Measurements from ENCODE around the gene CD9.
"Not testable (repeated sequence)": the region's sequence is repeated elsewhere in the genome, so short reads cannot be mapped to it uniquely, and the experiment has no call there.

CD9 gene, protein sequence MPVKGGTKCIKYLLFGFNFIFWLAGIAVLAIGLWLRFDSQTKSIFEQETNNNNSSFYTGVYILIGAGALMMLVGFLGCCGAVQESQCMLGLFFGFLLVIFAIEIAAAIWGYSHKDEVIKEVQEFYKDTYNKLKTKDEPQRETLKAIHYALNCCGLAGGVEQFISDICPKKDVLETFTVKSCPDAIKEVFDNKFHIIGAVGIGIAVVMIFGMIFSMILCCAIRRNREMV

DNA sequence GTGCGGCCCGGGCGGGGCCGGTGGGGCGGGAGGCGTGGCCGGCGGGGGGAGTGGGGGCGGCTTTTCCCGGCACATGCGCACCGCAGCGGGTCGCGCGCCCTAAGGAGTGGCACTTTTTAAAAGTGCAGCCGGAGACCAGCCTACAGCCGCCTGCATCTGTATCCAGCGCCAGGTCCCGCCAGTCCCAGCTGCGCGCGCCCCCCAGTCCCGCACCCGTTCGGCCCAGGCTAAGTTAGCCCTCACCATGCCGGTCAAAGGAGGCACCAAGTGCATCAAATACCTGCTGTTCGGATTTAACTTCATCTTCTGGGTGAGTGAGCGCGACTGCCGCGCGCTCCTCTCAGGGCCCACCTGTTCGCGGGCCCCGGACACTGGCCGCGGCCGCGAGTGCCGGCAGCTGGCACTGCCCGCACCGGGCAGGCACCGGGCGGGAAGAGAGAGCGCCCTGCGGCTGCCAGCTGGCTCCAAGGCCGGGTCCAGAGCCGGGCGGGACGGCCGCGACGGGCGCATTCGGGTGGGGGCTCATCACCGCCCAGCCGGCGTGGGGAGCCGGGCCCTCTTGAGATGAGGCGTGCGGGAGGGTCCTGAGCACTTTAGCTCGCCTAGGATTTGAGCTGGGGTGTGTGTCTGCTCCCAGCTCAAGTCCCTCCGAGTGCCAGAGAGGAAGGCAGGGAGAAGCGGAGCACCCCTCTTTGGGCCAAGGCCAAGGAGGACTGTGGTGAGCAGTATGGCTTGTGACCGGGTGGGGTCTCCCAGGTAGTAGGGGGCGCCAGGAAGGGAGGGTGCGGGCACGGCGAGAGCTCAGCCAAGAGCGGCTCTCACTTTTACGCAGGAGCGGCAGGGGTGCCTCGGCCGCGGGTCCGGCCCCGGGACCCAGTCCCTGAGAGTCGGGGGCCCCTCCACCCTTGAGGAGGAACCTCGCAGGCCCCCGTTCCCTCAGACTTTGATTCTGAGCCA, at the start of gene CD9:
Gene CD9 (plus strand): TSS at position 145 of the 957 bp plus-strand sequence. CDS start 100 bp downstream, at position 245.
- Histone ChIP-seq H3K36me3 (ENCODE audit: control insufficient read depth in 1 of 2, insufficient read depth in 2 of 2, low read length in 2 of 2) (no peaks in the 10 kb centered on the region), H3K9ac (ENCODE audit: low read depth in 1 of 2, low read length in 2 of 2) (peak within 1 kb of the TSS; percentile 86 to 93), H3K27me3 (ENCODE audit: control insufficient read depth in 1 of 2, insufficient read depth in 2 of 2, low read length in 2 of 2) (no peaks in the 10 kb centered on the region), H3K4me1 (ENCODE audit: control insufficient read depth in 1 of 2, insufficient read depth in 2 of 2, low read length in 2 of 2) (peaks cover 65 to 75% of the 10 kb centered on the region in 2 donors), H3K4me3 (ENCODE audit: low read depth in 1 of 2, low read length in 2 of 2) (peak within 1 kb of the TSS; percentile 86 to 90), H3K27ac (ENCODE audit: low read depth, low read length) (peak within 1 kb of the TSS; percentile 86), H3K9me3 (ENCODE audit: control insufficient read depth in 1 of 2, low read length in 2 of 2) (no peaks in the 10 kb centered on the region)

DNA sequence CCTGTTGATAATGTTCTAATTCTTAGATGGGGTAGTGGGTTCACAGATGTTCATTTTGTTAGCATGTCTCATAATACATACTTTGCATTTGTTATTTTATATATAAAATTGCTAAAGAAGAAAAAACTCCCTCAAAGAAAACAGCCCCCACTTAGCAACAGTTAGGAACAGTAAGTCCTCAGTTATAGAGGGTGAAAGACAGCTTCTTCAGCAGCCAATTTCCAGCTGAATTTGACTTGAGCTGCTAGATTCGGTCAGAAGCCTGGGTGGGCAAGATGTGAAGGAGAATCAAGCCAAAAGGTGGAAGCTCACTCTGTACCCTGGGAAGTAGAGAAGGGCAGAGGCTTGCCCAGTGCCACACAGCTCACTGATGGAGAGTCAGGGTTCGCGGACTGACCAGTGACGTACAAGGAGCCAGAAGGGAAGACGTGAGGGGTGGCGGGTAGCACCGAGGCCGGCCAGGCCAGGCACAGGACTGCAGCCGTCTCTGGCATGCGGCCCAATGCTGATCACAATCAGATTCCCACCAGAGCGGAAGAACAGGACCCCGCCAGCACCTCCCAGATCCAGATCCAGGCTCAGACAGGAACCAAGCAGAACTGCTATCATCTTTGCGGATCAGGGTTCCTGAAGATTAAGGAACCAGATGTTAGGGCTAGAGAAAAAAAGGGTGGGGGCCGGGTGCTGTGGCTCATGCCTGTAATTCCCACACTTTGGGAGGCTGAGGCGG, 45.3 kb upstream of the CD9 start:
- Histone ChIP-seq H3K9me3 (ENCODE audit: control insufficient read depth in 1 of 2, low read length in 2 of 2) (no peaks in the 10 kb centered on the region), H3K4me3 (ENCODE audit: low read depth in 1 of 2, low read length in 2 of 2) (no peak overlapping the region), H3K27me3 (ENCODE audit: control insufficient read depth in 1 of 2, insufficient read depth in 2 of 2, low read length in 2 of 2) (no peaks in the 10 kb centered on the region), H3K36me3 (ENCODE audit: control insufficient read depth in 1 of 2, insufficient read depth in 2 of 2, low read length in 2 of 2) (no peaks in the 10 kb centered on the region), H3K9ac (ENCODE audit: low read depth in 1 of 2, low read length in 2 of 2) (no peak overlapping the region), H3K4me1 (ENCODE audit: control insufficient read depth in 1 of 2, insufficient read depth in 2 of 2, low read length in 2 of 2) (no peaks in the 10 kb centered on the region), H3K27ac (ENCODE audit: low read depth, low read length) (peak overlapping the region; percentile 36)

GRCh38 chr12:6157482-6157881, 42.7 kb upstream of the CD9 start:
- Histone ChIP-seq H3K9me3 (ENCODE audit: control insufficient read depth in 1 of 2, low read length in 2 of 2) (no peaks in the 10 kb centered on the region), H3K27ac (ENCODE audit: low read depth, low read length) (no peak overlapping the region), H3K4me3 (ENCODE audit: low read depth in 1 of 2, low read length in 2 of 2) (no peak overlapping the region), H3K27me3 (ENCODE audit: control insufficient read depth in 1 of 2, insufficient read depth in 2 of 2, low read length in 2 of 2) (no peaks in the 10 kb centered on the region), H3K36me3 (ENCODE audit: control insufficient read depth in 1 of 2, insufficient read depth in 2 of 2, low read length in 2 of 2) (no peaks in the 10 kb centered on the region), H3K4me1 (ENCODE audit: control insufficient read depth in 1 of 2, insufficient read depth in 2 of 2, low read length in 2 of 2) (peaks cover 0 to 6% of the 10 kb centered on the region in 2 donors), H3K9ac (ENCODE audit: low read depth in 1 of 2, low read length in 2 of 2) (no peak overlapping the region)

DNA sequence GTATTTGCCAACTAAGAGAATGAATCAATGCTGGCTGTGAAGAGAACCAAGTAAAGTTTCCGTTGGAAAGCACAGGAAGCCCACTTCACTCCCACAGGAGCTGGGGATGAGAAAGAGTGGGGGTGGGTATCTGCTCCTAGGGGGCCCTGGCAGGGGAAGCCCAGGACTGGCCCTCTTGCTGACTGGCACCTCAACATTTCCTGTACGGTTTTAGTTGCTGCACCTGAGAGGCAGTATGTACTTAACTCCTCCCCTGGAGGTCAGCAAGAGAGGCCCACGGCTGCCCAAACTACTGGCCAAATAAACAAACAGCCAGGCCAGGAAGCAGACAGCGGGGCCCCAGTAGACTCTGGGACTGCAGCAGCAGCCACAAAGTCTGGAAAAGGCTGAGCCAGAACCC, 41.9 kb upstream of the CD9 start:
- H3K27ac ChIP-seq (ENCODE audit: low read depth, low read length): no peak overlapping the region
- peaks cover 0 to 6% of the 10 kb centered on the region in 2 donors for H3K4me1 ChIP-seq (ENCODE audit: control insufficient read depth in 1 of 2, insufficient read depth in 2 of 2, low read length in 2 of 2)
- no peaks in the 10 kb centered on the region for H3K27me3 ChIP-seq (ENCODE audit: control insufficient read depth in 1 of 2, insufficient read depth in 2 of 2, low read length in 2 of 2)

GRCh38 chr12:6158749-6159148, 41.5 kb upstream of the CD9 start:
- Histone ChIP-seq H3K9ac (ENCODE audit: low read depth in 1 of 2, low read length in 2 of 2) (no peak overlapping the region), H3K27me3 (ENCODE audit: control insufficient read depth in 1 of 2, insufficient read depth in 2 of 2, low read length in 2 of 2) (no peaks in the 10 kb centered on the region), H3K4me3 (ENCODE audit: low read depth in 1 of 2, low read length in 2 of 2) (no peak overlapping the region), H3K27ac (ENCODE audit: low read depth, low read length) (no peak overlapping the region), H3K36me3 (ENCODE audit: control insufficient read depth in 1 of 2, insufficient read depth in 2 of 2, low read length in 2 of 2) (no peaks in the 10 kb centered on the region), H3K9me3 (ENCODE audit: control insufficient read depth in 1 of 2, low read length in 2 of 2) (no peaks in the 10 kb centered on the region), H3K4me1 (ENCODE audit: control insufficient read depth in 1 of 2, insufficient read depth in 2 of 2, low read length in 2 of 2) (peaks cover 0 to 6% of the 10 kb centered on the region in 2 donors)

More for the DNA sequence above, 41.9 kb upstream of the CD9 start:
- Histone ChIP-seq H3K36me3 (ENCODE audit: control insufficient read depth in 1 of 2, insufficient read depth in 2 of 2, low read length in 2 of 2) (no peaks in the 10 kb centered on the region), H3K9ac (ENCODE audit: low read depth in 1 of 2, low read length in 2 of 2) (no peak overlapping the region), H3K4me3 (ENCODE audit: low read depth in 1 of 2, low read length in 2 of 2) (no peak overlapping the region), H3K9me3 (ENCODE audit: control insufficient read depth in 1 of 2, low read length in 2 of 2) (no peaks in the 10 kb centered on the region)

- H3K4me3 ChIP-seq (ENCODE audit: low read depth in 1 of 2, low read length in 2 of 2); H3K4me1 ChIP-seq (ENCODE audit: control insufficient read depth in 1 of 2, insufficient read depth in 2 of 2, low read length in 2 of 2); H3K36me3 ChIP-seq (ENCODE audit: control insufficient read depth in 1 of 2, insufficient read depth in 2 of 2, low read length in 2 of 2); H3K27me3 ChIP-seq (ENCODE audit: control insufficient read depth in 1 of 2, insufficient read depth in 2 of 2, low read length in 2 of 2); H3K9ac ChIP-seq (ENCODE audit: low read depth in 1 of 2, low read length in 2 of 2); H3K27ac ChIP-seq (ENCODE audit: low read depth, low read length); H3K9me3 ChIP-seq (ENCODE audit: control insufficient read depth in 1 of 2, low read length in 2 of 2): not testable (repeated sequence)
Observed at GRCh38 chr12:6159166-6160011, 40.8 kb upstream of the CD9 start.

- H3K9me3 ChIP-seq (ENCODE audit: control insufficient read depth in 1 of 2, low read length in 2 of 2); H3K4me1 ChIP-seq (ENCODE audit: control insufficient read depth in 1 of 2, insufficient read depth in 2 of 2, low read length in 2 of 2); H3K27me3 ChIP-seq (ENCODE audit: control insufficient read depth in 1 of 2, insufficient read depth in 2 of 2, low read length in 2 of 2); H3K36me3 ChIP-seq (ENCODE audit: control insufficient read depth in 1 of 2, insufficient read depth in 2 of 2, low read length in 2 of 2); H3K27ac ChIP-seq (ENCODE audit: low read depth, low read length); H3K4me3 ChIP-seq (ENCODE audit: low read depth in 1 of 2, low read length in 2 of 2); H3K9ac ChIP-seq (ENCODE audit: low read depth in 1 of 2, low read length in 2 of 2): not testable (repeated sequence)
Observed at GRCh38 chr12:6160049-6160649, 40.1 kb upstream of the CD9 start.

- H3K4me1 ChIP-seq (ENCODE audit: control insufficient read depth in 1 of 2, insufficient read depth in 2 of 2, low read length in 2 of 2): peaks cover 0 to 6% of the 10 kb centered on the region in 2 donors
- H3K9me3 ChIP-seq (ENCODE audit: control insufficient read depth in 1 of 2, low read length in 2 of 2): no peaks in the 10 kb centered on the region
- no peaks in the 10 kb centered on the region for H3K36me3 ChIP-seq (ENCODE audit: control insufficient read depth in 1 of 2, insufficient read depth in 2 of 2, low read length in 2 of 2)
- no peak overlapping the region for H3K4me3 ChIP-seq (ENCODE audit: low read depth in 1 of 2, low read length in 2 of 2)
- H3K27ac ChIP-seq (ENCODE audit: low read depth, low read length): no peak overlapping the region
- no peaks in the 10 kb centered on the region for H3K27me3 ChIP-seq (ENCODE audit: control insufficient read depth in 1 of 2, insufficient read depth in 2 of 2, low read length in 2 of 2)
- H3K9ac ChIP-seq (ENCODE audit: low read depth in 1 of 2, low read length in 2 of 2): no peak overlapping the region
Observed at GRCh38 chr12:6161124-6161882, 38.9 kb upstream of the CD9 start.

All from duodenal mucosa (tissue), 2 donors.